ENCODE results near the gene GP5. TPM values are rescaled to one million over a fixed set of nuclear protein-coding genes. Genes with fewer than 3 reads are reported as not detected.

Gene GP5
- total and polyA plus RNA-seq, 9 of the 15 experiments (the other 6 are each of a cell fraction or from before 2014, with no cell fraction given), result 0.03 to 0.04 (median 0.04) TPM; not detected in 6

GRCh38 chr3:194373028-194373427 is 26.0 kb downstream of the GP5 start:
- H3K4me1 ChIP-seq (replicated peaks in 1 of 2; ENCODE audit: control insufficient read depth in 2 of 2, insufficient read depth in 2 of 2, low read length in 2 of 2), result peaks cover 0 to 3% of the 10 kb centered on the region in 2 experiments; a peak in 2 of 5 replicates
- H3K4me2 ChIP-seq (ENCODE audit: insufficient read depth, low read length), result no peak overlapping the region
- in situ Hi-C loops (cut with MboI), result no loop called here
- ChIA-PET POLR2A (interaction anchor here (0.6 kb wide), 1 partner anchor 12 kb away, joined by 3 read pairs; no protein-coding TSS in a partner anchor), CTCF (ENCODE audit: low intra/inter-chr PET ratio) (no interaction called here)
- TF ChIP-seq ZNF121 (CRISPR knock-in tag; conservative IDR thresholded peaks at IDR 0.05) (no peak), TAF15 (IDR thresholded peaks at IDR 0.05; ENCODE audit: low read depth, low read length) (no peak), ZNF140 (CRISPR knock-in tag; IDR thresholded peaks at IDR 0.05) (no peak), CCAR2 (IDR thresholded peaks at IDR 0.05; ENCODE audit: low read depth, low read length) (no peak), CTBP1 (IDR thresholded peaks at IDR 0.05; ENCODE audit: borderline replicate concordance) (no peak), KLF10 (CRISPR knock-in tag; IDR thresholded peaks at IDR 0.05) (no peak), SETDB1 (IDR thresholded peaks at IDR 0.05; ENCODE audit: low read length) (no peak), CBX3 (IDR thresholded peaks at IDR 0.05; ENCODE audit: borderline replicate concordance in 1 of 2, low read length in 2 of 2) (no peak), CBFA2T2 (conservative IDR thresholded peaks at IDR 0.05) (no peak), ZEB2 (IDR thresholded peaks at IDR 0.05) (no peak), RB1 (IDR thresholded peaks at IDR 0.05; ENCODE audit: low read depth) (no peak), PML (IDR thresholded peaks at IDR 0.05; ENCODE audit: low read length) (no peak), SMAD4 (CRISPR knock-in tag; conservative IDR thresholded peaks at IDR 0.05) (no peak), TFAM (CRISPR knock-in tag; conservative IDR thresholded peaks at IDR 0.05) (no peak), PKNOX1 (IDR thresholded peaks at IDR 0.05) (no peak)
- H3K36me3 ChIP-seq (ENCODE audit: control insufficient read depth, insufficient read depth, low read length), result no peaks in the 10 kb centered on the region
- no peak overlapping the region for H3K27ac ChIP-seq (ENCODE audit: extremely low read depth, low read depth, low read length)
- peaks cover 8% of the 10 kb centered on the region; the same call in 1 of the 2 replicates for H4K20me1 ChIP-seq (replicated peaks; ENCODE audit: control insufficient read depth, insufficient read depth, low read length)
- no peak for DNase-seq (ENCODE audit: extremely low read depth in 1 of 4, low spot score in 3 of 4)
- intact Hi-C loops (cut with micrococcal nuclease), result no loop called here
- H3K9me1 ChIP-seq (ENCODE audit: control insufficient read depth, insufficient read depth, low read length), result no peaks in the 10 kb centered on the region
- H2AFZ ChIP-seq (ENCODE audit: low read depth, low read length), result no peak overlapping the region
- 5% methylated on average over 13 of the region's 14 CpGs for WGBS (ENCODE audit: insufficient coverage, low coverage, missing lambda C conversion rate)
- H3K79me2 ChIP-seq (ENCODE audit: control insufficient read depth, insufficient read depth, low read length), result no peaks in the 10 kb centered on the region
- no peak overlapping the region for H3K4me3 ChIP-seq
- no peak overlapping the region for H3K9ac ChIP-seq (ENCODE audit: insufficient read depth in 1 of 2, low read depth in 2 of 2, low read length in 2 of 2)
- H3K27me3 ChIP-seq (ENCODE audit: control insufficient read depth in 2 of 2, insufficient read depth in 2 of 2, low read length in 2 of 2), result peaks cover 55 to 81% of the 10 kb centered on the region in 2 experiments
- ATAC-seq, result peak; percentile 14; the same call in 1 of the 3 replicates
- FAIRE-seq, result no peak
- H3K9me3 ChIP-seq (replicated peaks; ENCODE audit: control insufficient read depth, insufficient read depth, low read depth, low read length), result no peaks in the 10 kb centered on the region
- no TSS peak for BruUV-seq (replicated peaks)

Data from K562 (cell line).